Measurements from ENCODE around the gene B4GAT1. TPM values are rescaled to one million over a fixed set of nuclear protein-coding genes. Genes with fewer than 3 reads are reported as not detected.

B4GAT1 gene
- total and polyA plus RNA-seq, 9 of the 15 experiments (the other 6 are each of a cell fraction or from before 2014, with no cell fraction given) = 0.86 to 9.5 (median 3.8) TPM

DNA sequence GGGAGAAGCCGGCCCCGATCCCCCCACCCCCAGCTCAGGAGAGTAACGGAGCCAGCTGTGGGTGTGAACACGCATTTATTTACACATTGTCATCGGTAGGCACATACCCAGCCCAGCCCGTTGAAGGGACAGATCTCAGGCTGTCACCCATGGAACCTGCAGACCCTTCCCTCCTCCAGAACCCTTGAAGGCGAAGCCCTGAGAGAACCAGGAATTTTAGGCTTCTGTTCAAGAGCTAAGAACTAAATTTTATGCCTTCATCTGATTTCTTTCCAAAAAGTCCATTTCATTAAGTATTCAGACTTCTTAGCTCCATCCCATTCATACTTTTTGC is 2.1 kb downstream of the B4GAT1 start (continued):
- 0 out of 2 replicates have a peak, but pooled peaks have one; percentile 1 for TF ChIP-seq ZBTB17 (CRISPR knock-in tag; IDR thresholded peaks at IDR 0.05)
- no peak for TF ChIP-seq ZSCAN32 (CRISPR knock-in tag; IDR thresholded peaks at IDR 0.05)

DNA sequence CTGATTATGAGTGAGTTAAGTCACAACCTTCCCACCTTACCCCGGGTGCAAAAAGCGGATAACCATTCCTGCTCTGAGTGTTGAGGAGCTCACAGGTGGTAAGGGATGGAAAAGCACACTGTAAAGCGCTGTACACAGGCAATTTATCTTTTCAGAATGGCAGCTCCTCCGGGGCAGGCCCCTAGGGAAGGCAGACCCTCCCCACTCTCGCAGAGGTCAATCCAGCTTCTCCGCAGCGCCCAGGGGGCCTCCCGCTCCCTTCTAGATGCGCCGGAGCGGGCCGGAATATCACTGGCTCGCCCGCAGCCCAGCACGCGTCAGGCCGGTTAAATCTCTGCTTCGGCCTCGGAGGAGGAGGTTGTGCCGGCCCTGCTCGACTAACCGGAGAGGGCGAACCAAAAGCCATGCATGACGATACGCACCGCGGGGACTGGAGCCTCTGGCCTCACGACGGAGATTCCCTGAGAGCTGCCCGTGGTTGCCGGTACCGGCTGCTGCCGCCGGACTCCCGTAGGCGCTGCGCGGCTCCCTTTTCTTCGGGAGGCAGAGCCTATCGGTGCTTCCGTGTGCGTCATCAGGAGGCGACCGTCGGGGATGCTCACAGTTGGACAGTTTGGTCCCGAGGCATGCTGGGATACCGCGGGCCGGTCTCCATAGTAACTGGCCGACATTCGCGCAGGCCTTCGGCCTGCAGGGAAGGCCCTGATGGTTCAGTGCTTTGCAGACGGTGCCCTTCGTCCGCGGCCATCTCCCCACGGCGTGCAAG is 2.7 kb downstream of the B4GAT1 start, which contains the start of gene BRMS1:
TSS of gene BRMS1 (minus strand) at position 555 of the 766 bp plus-strand sequence. CDS start 2,870 bp downstream, outside the sequence.
- peak within 1 kb of the TSS; percentile 89 for H2AFZ ChIP-seq (ENCODE audit: low read depth, low read length)
- TF ChIP-seq FUS (optimal IDR thresholded peaks at IDR 0.05; ENCODE audit: low read depth, low read length) = no peak
- TF ChIP-seq HNRNPL (IDR thresholded peaks at IDR 0.05; ENCODE audit: low read depth, low read length) = no peak
- TF ChIP-seq, protein P1, sequence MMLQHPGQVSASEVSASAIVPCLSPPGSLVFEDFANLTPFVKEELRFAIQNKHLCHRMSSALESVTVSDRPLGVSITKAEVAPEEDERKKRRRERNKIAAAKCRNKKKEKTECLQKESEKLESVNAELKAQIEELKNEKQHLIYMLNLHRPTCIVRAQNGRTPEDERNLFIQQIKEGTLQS (IDR thresholded peaks at IDR 0.05) = no peak; the same call in 1 of the 2 replicates
- TF ChIP-seq, protein P1 (CRISPR knock-in tag; conservative IDR thresholded peaks at IDR 0.05) = no peak
- no peak for TF ChIP-seq RAD51 (IDR thresholded peaks at IDR 0.05; ENCODE audit: borderline replicate concordance, low read depth)
- TF ChIP-seq MTA1 (IDR thresholded peaks at IDR 0.05; ENCODE audit: borderline replicate concordance) = peak; percentile 99
- peak; percentile 99 for TF ChIP-seq RBBP5 (IDR thresholded peaks at IDR 0.05; ENCODE audit: borderline replicate concordance, insufficient read depth, low read length, poor library complexity, severe bottlenecking)
- TF ChIP-seq POLR2H (tag; IDR thresholded peaks at IDR 0.05; ENCODE audit: low read depth) = 0 out of 2 replicates have a peak, but pooled peaks have one; percentile 27
- no peak for TF ChIP-seq NFATC3 (IDR thresholded peaks at IDR 0.05)
- TF ChIP-seq TEAD1 (CRISPR knock-in tag; IDR thresholded peaks at IDR 0.05) = peak in 1 of 2 experiments; percentile 56; a peak in 1 of 4 replicates
- TF ChIP-seq ZNF551 (CRISPR knock-in tag; IDR thresholded peaks at IDR 0.05) = no peak
- TF ChIP-seq, protein P2, sequence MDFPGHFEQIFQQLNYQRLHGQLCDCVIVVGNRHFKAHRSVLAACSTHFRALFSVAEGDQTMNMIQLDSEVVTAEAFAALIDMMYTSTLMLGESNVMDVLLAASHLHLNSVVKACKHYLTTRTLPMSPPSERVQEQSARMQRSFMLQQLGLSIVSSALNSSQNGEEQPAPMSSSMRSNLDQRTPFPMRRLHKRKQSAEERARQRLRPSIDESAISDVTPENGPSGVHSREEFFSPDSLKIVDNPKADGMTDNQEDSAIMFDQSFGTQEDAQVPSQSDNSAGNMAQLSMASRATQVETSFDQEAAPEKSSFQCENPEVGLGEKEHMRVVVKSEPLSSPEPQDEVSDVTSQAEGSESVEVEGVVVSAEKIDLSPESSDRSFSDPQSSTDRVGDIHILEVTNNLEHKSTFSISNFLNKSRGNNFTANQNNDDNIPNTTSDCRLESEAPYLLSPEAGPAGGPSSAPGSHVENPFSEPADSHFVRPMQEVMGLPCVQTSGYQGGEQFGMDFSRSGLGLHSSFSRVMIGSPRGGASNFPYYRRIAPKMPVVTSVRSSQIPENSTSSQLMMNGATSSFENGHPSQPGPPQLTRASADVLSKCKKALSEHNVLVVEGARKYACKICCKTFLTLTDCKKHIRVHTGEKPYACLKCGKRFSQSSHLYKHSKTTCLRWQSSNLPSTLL (IDR thresholded peaks at IDR 0.05) = no peak
- TF ChIP-seq ZNF23 (CRISPR knock-in tag; IDR thresholded peaks at IDR 0.05) = no peak
- TF ChIP-seq, protein P3, sequence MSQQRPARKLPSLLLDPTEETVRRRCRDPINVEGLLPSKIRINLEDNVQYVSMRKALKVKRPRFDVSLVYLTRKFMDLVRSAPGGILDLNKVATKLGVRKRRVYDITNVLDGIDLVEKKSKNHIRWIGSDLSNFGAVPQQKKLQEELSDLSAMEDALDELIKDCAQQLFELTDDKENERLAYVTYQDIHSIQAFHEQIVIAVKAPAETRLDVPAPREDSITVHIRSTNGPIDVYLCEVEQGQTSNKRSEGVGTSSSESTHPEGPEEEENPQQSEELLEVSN (IDR thresholded peaks at IDR 0.05; ENCODE audit: borderline replicate concordance in 1 of 2, extremely low read depth in 1 of 2, insufficient read depth in 1 of 2, insufficient read length in 1 of 2, low read depth in 1 of 2, low read length in 1 of 2, poor library complexity in 1 of 2, severe bottlenecking in 1 of 2) = peak in 1 of 2 experiments; percentile 41

More for the DNA sequence above, 2.7 kb downstream of the B4GAT1 start, which contains the start of gene BRMS1:
- Histone ChIP-seq H3K9me1 (ENCODE audit: control insufficient read depth, insufficient read depth, low read length) (no peaks in the 10 kb centered on the region), H3K27me3 (ENCODE audit: control insufficient read depth in 2 of 2, insufficient read depth in 2 of 2, low read length in 2 of 2) (no peaks in the 10 kb centered on the region), H3K4me1 (replicated peaks in 1 of 2; ENCODE audit: control insufficient read depth in 2 of 2, insufficient read depth in 2 of 2, low read length in 2 of 2) (peaks cover 19 to 37% of the 10 kb centered on the region in 2 experiments), H3K27ac (ENCODE audit: extremely low read depth, low read depth, low read length) (peak within 1 kb of the TSS; percentile 65), H3K4me3 (peak within 1 kb of the TSS; percentile 81), H3K9ac (ENCODE audit: insufficient read depth in 1 of 2, low read depth in 2 of 2, low read length in 2 of 2) (peak within 1 kb of the TSS; percentile 75 to 99), H4K20me1 (replicated peaks; ENCODE audit: control insufficient read depth, insufficient read depth, low read length) (no peaks in the 10 kb centered on the region), H3K4me2 (ENCODE audit: insufficient read depth, low read length) (peak within 1 kb of the TSS; percentile 91), H3K79me2 (ENCODE audit: control insufficient read depth, insufficient read depth, low read length) (peaks cover 23% of the 10 kb centered on the region), H3K9me3 (replicated peaks; ENCODE audit: control insufficient read depth, insufficient read depth, low read depth, low read length) (no peaks in the 10 kb centered on the region), H3K36me3 (ENCODE audit: control insufficient read depth, insufficient read depth, low read length) (peaks cover 34% of the 10 kb centered on the region; the same call in 2 of the 3 replicates)
- WGBS (ENCODE audit: insufficient coverage, low coverage, missing lambda C conversion rate) = 0% methylated on average over 52 of the region's 59 CpGs
- in situ Hi-C loops (cut with MboI) = no loop called here
- BruUV-seq (replicated peaks) = no TSS peak
- CTCF ChIA-PET (ENCODE audit: low intra/inter-chr PET ratio) = no interaction called here
- DNase-seq (ENCODE audit: extremely low read depth in 1 of 4, low spot score in 3 of 4) (peak; percentile 87 to 98 (median 92)), ATAC-seq (peak; percentile 87), FAIRE-seq (peak; percentile 99)
- intact Hi-C loops (cut with micrococcal nuclease) = no loop called here
- POLR2A ChIA-PET = interaction anchor here (1.0 to 2.4 kb wide), 4 partner anchors 9 to 26 kb away, joined by 5 to 6 read pairs (median 6); partner anchors contain the start of genes RIN1 and SLC29A2
